OCI-LY3 (cell line): ENCODE data around the gene FKBP10.

Experiments
- CTCF ChIP-seq: fragments of 200-600, 300-600 bp; sonication (generic); IDR thresholded peaks from 2 replicates; pipeline ENCODE4 v1.5.1; 2014; ENCODE audit warnings: antibody characterized with exemption, low read length, low read depth
- EZH2phosphoT487 ChIP-seq: fragments of 200-600 bp; shearing (Covaris generic); IDR thresholded peaks from 2 replicates; pipeline ENCODE4 v1.6.1; 2018; ENCODE audit warnings: antibody characterized with exemption, mixed run types, low read depth

GRCh38 chr17:41823141-41823524, 10.3 kb downstream of the FKBP10 start:
- TF ChIP-seq CTCF (no peak), EZH2phosphoT487 (no peak)
